ENCODE measurements around the gene TLR3.

Gene TLR3

DNA sequence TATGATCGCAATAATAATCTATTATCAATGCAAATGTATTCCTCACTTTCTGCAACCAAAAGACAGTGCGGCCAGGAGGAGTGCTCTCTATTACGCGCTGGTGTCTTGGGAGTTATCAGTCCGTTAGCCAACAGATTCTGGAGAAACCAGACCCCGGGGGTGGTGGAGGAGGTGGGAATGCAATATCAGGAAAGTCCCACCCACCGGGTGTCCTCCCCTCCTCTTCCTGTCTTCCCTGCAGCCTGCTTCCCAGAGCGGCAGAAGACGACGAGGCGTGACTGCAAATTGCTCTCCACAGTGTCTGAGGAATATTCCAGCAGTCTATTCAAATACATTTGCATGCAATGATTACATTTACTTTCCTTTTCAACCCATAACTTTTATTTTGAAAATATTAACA, 17.9 kb upstream of the TLR3 start:
- DNase-seq: no peak

- no peak for DNase-seq
Measured at GRCh38 chr4:186058253-186058979, 10.5 kb upstream of the TLR3 start.

DNA sequence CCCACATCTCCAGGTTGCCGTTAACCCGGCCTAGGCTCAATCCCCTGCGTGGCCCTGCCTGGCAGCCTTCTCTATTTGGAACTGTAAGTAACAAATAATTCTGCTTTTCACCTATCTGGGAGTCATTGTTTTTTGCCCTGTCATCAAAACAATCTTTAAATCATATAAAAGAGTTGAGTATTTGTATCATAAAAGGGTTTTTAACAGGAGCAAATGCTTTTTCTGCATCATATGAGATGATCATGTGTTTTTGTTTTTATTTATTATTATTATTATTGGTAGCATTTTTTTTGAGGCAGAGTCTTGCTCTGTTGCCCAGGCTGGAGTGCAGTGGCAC, 10.0 kb upstream of the TLR3 start:
- DNase-seq: no peak

- DNase-seq: no peak
Measured at GRCh38 chr4:186061921-186062320, 7.0 kb upstream of the TLR3 start.

GRCh38 chr4:186067757-186068385, 1.1 kb upstream of the TLR3 start:
- no peak for DNase-seq

DNA sequence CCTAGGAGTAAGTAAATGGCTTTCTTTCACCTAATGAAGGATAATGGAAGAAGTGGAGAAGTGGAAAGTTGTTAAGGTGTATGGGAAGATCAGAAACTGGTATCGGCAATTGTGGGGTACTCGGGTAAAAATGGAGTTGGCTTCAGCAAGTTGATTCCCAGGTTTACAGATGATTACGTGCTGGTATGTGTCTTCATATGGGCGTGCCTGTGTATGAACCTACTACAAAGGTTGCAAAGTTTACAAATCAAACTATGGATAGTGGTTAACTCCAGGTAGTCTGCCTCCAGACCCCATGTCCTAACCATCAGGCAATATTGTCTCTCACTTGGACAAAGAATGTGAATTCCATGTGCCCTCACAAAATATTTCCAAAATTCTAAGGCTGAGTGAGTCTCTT, 773 bp downstream of the TLR3 start:
- DNase-seq: no peak

DNA sequence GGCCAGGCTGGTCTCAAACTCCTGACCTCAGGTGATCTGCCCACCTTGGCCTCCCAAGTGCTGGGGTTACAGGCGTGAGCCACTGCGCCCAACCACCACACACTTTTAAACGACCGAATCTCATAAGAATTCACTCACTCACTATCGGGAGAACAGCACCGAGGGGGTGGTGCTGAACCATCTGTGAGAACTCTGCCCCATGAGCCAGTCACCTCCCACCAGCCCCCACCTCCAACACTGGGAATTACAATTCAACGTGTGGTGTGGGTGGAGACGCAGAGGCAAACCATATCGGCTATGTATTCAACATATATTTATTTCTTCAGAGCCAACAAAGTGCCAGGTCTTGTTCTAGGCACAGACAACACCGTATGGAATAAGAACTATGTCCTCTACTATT, 3.6 kb downstream of the TLR3 start:
- DNase-seq: no peak

DNA sequence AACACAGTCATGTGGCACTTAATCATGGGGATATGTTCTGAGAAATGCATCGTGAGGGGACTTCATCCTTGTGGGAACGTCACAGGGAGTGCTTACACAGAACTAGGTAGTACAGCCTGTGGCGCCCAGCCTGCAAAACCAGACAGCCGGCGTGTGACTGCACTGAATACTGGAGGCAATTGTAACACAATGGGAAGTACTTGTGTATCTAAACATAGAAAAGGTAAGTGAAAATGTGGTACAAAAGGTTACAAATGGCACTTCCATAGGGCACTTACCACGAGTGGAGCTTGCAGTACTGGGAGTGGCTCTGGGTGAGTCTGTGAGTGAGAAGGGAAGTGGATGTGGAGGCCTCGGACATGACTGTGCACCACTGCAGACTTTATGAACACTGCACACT, 5.2 kb downstream of the TLR3 start:
- DNase-seq: no peak

- DNase-seq: no peak
Measured at GRCh38 chr4:186078981-186079638, 10.2 kb downstream of the TLR3 start.

GRCh38 chr4:186079694-186080093, 10.7 kb downstream of the TLR3 start:
- DNase-seq: no peak

- no peak for DNase-seq
Measured at GRCh38 chr4:186081202-186081807, 12.3 kb downstream of the TLR3 start.

DNA sequence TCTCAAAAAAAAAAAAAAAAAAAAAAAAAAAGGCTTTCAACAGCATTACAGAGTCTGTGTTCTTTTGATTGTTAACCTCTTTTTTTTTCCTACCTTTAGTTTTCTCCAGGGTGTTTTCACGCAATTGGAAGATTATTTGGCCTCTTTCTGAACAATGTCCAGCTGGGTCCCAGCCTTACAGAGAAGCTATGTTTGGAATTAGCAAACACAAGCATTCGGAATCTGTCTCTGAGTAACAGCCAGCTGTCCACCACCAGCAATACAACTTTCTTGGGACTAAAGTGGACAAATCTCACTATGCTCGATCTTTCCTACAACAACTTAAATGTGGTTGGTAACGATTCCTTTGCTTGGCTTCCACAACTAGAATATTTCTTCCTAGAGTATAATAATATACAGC, 13.3 kb downstream of the TLR3 start:
- no peak for DNase-seq

- no peak for DNase-seq
Measured at GRCh38 chr4:186088523-186088922, 19.6 kb downstream of the TLR3 start.

- DNase-seq: no peak
Measured at GRCh38 chr4:186092296-186092695, 23.3 kb downstream of the TLR3 start.

GRCh38 chr4:186095406-186095805, 26.4 kb downstream of the TLR3 start:
- DNase-seq: no peak

DNA sequence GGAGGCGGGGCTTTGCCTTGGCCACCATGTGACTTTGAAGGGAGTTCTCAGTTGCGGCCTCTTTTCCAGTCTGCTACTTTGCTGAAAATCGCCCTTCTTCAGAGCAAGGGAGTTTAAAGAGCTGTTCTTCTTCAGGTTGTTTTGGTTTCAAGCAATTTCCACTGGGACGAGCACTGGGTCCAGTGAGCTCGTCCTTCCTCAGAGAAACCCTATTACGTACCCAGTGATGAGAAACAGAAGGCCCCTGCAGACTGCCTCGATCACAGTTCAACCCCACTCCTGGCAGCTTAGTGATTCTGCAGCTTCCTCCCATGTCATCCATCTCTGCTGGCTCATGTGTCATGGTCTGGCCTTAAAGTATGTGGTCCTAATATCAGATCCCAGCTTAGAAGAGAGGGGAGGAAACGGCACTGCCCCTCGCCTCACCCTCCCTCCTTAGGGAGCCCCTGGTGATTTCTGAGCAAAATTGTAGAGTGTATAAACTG, 27.8 kb downstream of the TLR3 start:
- DNase-seq: no peak

DNA sequence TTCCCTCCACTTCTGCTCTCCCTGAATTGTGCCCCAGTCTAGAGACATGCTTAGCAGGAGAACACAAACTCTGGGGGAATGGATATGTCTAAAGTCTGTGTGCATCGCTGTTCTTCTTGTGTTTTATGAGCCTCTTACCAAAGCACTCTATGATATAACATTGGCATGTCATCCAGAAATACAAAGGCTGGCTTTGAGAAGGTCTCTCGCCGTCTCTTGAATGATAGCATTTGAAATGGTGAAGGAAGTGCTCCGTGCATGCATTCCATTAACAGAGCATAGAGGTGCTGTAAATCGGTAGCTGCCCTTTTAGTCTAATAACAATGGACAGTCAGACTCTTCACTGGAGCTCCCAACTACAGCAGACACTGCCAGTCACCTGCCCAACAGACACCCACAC, 28.4 kb downstream of the TLR3 start:
- DNase-seq: no peak

GRCh38 chr4:186102931-186103330, 34.0 kb downstream of the TLR3 start:
- DNase-seq: no peak

DNA sequence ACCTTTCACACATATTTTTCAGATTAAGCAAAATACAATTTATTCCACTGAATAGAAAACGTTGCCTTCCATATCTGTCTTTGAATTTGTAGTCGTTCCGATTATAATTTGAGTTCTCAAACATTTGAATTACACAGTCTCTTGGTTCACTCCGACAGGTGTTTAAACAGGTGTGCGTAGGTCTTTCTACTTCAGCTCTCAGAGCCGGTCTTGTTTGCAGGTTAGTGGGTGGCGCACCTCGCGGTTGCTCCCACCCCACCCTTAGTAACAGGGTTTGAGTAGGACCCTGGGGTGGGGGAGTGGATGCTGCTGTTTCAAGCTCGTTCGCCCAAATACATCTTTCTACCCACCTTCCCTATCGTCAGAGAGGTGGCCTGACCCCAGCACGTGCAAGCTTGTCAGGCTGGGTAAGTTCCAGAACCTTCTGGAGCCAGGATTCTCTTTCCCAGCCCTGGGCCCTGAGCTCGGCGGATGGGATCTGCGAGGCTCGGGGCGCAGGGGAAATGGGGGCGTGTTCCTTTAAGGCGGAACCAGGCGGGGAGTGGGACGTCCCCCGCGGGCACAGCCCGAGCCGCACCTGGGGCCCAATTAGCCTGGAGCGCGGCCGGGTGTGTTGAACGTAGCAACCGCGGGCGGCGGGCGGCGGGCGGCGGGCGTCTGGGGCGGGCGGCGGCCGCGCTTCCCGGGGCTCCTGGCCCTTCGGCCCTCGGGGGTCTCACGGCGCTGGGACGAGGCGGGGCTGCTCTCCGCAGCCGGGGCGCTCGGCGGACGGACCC, 35.3 kb downstream of the TLR3 start, which contains the start of gene FAM149A:
Gene FAM149A (plus strand): TSS at position 591 of the 776 bp plus-strand sequence.
- DNase-seq: no peak

- no peak for DNase-seq
Measured at GRCh38 chr4:186104890-186105646, 36.1 kb downstream of the TLR3 start.

DNA sequence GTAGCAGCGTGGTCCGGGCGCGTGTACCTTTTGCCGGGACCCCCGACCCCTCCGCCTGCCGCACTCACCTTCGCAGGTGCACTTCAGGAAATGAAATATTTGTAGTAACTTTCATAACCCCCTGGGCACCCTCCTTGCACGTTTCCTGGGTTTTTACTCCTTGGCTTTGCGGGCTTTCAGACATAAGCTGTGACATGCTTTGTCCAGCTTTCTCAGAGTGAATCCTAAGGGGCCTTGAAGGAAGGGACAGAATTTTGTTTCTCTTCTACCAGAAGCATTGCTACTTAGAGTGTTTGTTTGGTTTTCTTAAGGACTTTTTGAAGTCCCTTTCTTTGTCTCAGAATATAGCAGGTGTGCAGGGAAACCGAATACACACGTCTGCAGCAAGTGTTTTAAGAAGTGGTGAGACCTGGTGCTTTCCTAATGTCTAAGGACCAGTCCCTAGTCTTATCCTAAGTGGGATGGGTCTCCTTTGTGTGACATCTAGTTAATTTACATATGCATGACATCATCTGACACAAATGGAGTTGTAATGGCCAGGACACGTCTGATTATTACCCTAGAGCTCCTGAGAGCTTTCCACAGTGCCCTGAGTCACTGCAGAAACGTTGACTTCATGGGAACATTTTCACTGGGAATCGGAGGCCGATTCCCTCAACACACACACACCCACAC, 36.8 kb downstream of the TLR3 start:
- no peak for DNase-seq

DNA sequence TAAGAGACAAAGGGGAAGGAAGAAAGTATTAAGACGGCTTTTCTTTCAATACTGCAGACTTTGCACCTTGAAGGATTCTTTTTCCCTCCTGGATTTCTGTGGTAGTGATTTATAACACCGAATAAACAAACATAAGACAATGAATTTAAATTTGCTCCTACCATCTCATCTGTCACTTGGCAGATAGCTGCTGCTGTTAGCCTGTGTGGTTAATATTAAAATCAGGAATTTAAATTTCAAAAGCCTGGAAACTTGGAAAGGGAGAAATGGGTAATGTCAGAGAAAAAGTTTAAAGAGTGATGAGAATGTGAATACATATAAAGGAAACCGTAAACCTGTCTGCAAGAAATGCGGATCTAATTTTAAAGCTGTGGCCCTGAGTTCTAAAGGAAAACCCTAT, 39.0 kb downstream of the TLR3 start:
- no peak for DNase-seq
